Embryonic facial prominence (tissue), 1 donor: ENCODE data around the gene ABCC1.
"Not testable (repeated sequence)": the region's sequence is repeated elsewhere in the genome, so short reads cannot be mapped to it uniquely, and the experiment has no call there.

Source experiments
- DNase-seq: peaks from one replicate; pipeline ENCODE4 v3.0.0-alpha.2; 2016; ENCODE audit errors: extremely low spot score

ABCC1 gene

GRCh38 chr16:16139806-16140205 lies 190.4 kb downstream of the ABCC1 start:
- no peak for DNase-seq

DNA sequence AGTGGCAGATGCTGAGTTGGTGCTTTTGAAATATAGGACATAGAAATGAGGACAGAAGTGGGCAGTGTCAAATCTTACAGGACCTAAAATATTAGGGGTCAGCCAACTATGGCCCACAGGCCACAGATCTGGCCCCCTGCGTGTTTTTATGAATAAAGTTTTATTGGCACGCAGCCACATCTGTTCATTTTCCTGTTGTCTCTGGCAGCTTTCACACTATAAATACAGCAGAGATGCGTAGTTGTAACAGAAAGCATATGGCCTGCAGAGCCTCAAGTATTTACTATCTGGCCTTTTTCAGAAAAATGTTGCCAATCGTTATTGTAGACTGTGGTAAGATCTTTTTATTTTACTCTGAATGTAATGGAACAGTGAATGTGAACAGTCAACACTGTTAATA lies 191.1 kb downstream of the ABCC1 start:
- DNase-seq = no peak

- no peak for DNase-seq
Measured at GRCh38 chr16:16141141-16141540, 191.7 kb downstream of the ABCC1 start.

DNA sequence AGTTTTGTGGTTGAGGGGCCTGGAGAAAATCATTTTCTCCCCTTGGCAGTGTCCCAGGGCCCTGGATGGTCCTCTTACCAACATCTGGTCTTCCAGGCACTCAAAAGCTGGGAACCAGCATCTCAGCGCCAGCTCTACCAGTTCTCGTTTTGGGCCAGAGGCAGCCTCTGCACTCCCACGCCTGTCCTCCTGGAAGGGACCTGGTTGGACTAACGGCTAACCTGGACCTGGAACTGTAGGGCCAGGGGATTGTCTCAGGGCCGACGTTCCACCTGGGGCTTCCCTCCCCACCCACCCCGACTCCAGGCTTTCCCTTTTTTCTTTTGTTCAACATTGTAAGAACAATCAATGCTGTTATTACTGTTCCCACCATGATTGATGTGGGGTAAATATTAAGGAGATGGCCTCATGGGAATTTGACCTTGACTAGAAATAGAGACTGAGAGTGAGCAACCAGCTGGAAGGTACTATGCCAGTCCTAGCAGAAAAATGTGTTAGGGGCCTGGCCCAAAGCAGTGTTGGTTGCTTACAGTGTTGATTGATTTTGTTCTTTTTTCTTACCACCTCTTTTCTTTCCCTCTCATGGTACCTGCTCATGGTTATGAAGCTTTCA lies 192.5 kb downstream of the ABCC1 start:
- no peak for DNase-seq

DNA sequence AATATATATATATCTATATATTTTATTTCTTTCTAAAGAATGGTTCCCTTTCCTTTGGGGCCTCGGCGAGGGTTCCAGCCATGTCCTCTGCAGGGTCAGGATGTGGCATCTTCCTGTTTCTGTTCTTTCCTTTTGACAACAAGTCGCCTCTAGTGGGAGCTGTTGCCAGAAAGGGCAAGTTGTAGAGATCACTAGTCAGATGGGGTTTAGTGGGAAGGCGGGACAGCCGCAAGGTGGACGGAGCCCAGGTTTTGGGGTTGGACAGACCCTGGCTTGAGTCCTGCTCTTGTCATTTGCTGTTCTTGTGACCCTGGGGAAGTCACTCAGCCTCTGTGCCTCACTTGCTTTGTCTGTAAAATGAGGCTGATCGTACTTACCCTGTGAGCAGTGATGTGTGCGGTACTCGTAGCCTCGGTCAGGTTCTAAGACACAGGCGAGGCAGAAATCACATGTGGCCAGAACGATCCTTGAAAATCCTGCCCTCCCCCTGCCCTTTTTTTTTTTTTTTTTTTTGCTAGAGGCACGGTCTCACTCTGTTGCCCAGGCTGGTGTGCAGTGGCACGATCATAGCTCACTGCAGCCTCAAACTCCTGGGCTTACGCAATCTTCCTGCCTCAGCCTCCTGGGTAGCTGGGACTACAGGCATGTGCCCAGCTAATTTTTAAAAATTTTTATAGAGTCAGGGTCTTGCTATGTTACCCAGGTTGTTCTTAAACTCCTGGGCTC lies 193.8 kb downstream of the ABCC1 start:
- no peak for DNase-seq

- DNase-seq = no peak
Measured at GRCh38 chr16:16143931-16144330, 194.5 kb downstream of the ABCC1 start.

DNA sequence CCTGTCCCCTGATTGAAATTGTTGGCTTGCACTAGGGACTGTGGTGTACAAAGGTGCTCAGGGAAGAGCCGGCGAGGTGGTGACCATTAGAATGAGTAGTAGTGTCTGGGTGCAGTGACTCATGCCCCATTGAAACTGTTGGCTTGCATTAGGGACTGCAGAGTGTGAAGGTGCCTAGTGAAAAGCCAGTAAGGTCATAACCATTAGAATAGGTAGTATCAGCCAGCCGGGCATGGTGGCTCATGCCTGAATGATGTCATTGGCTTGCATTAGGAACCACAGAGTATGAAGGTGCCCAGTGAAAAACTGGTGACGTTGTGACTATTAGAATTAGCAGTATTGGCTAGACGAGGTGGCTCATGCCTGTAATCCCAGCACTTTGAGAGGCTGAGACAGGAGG lies 195.0 kb downstream of the ABCC1 start:
- DNase-seq = no peak

- DNase-seq = no peak
Measured at GRCh38 chr16:16145286-16145685, 195.9 kb downstream of the ABCC1 start.

DNA sequence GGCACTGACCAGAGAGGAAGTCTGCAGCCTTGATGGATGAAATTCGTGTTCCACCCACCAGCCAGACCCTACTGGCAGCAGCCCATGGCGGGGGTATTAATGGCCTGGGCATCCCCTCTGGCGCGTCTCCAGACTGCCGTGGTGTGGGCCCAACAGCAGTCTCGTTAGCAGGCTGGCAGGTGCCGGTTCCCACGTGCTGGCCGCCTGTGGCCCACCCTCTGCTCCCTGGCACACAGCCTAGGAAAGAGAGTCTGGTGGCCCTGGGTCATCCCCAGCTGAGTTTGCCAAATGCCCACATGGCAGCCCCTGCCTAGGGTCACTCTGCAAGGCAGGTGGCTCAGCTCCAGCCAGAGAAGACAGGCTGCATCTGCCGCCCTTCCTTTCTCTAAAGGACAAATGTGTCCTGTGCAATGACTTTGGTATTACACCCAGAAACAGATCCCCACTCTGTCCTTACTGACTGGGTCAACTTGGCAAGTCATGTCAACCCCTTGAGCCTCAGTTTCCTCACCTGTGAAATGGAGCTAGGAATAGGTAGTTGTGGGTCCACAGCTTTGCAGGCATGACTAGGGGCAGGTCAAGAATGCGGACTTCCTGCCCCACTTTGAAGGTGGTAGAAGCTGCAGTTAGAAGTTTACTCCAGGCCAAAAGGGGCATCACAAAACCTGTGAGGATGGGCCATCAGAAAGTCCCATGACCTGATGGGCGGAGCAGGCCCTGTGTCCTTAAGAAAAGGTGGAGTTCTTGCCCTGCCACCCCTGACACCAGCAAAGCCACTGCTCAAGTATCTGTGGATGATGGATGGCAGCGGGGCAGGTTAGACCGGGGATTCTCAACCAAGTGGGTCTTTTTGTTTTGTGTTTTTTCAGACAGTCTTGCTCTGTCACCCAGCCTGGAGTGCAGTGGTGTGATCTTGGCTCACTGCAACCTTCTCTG lies 197.2 kb downstream of the ABCC1 start:
- no peak for DNase-seq

- no peak for DNase-seq
Measured at GRCh38 chr16:16147316-16147999, 198.0 kb downstream of the ABCC1 start.

- not testable (repeated sequence) for DNase-seq
Measured at GRCh38 chr16:16148000-16148599, 198.7 kb downstream of the ABCC1 start.

DNA sequence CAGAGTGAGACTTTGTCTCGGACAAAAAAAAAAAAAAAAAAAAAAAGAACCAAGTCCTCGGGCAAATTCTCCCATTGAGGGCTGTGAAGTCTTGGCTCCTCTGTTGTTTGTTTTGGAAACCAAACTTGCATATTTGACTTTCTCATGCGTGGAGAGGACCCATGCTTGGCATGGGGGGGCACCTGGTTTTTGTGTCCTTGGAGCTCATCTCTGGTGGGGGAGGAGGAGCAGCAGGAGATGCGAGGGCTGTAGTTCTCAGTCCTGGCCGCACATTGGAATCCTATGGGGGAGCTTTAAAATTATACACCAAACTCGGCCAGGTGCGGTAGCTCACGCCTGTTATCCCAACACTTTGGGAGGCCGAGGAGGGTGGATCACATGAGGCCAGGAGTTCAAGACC lies 199.3 kb downstream of the ABCC1 start:
- DNase-seq = no peak

GRCh38 chr16:16149710-16150116 lies 200.3 kb downstream of the ABCC1 start:
- no peak for DNase-seq

DNA sequence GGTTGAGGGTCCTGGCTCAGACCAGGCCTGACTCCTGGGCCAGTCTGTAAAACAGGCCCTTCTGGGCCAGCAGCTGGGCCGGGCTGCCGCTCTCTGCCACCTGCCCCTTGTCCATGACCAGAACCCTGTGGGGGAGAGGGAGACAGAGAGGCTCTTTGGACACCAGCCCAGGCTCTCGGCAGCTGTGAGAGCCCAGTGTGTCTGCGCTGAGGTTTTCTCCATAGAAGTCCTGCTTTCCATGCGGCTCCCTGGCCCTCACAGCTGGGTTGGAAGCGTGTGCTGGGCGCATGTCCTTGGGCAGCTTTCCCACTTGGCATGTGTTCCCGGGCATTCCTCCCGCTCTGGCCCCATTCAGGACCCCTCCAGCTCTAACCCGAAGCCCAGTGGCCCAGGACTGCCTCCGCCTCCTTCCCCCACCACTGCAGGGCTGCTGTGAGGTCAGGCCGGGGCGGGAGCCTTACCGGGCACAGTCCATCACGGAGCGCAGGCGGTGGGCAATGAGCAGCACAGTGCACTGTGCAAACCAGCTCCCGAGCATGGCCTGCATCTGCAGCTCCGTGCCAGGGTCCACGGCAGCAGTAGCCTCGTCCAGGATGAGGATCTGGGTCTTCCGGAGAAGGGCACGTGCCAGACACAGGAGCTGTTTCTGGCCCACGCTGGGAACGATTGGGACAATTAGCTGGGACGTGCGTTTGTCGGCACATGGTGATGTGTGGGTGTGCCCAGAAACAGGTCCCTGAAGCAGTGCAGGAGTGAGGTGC lies 200.9 kb downstream of the ABCC1 start:
- DNase-seq = no peak

GRCh38 chr16:16150878-16151152 lies 201.4 kb downstream of the ABCC1 start:
- no peak for DNase-seq

GRCh38 chr16:16151315-16151714 lies 201.9 kb downstream of the ABCC1 start:
- DNase-seq = no peak

GRCh38 chr16:16153000-16153399 lies 203.6 kb downstream of the ABCC1 start:
- DNase-seq = not testable (repeated sequence)

GRCh38 chr16:16154281-16154951 lies 205.0 kb downstream of the ABCC1 start:
- DNase-seq = no peak

- no peak for DNase-seq
Measured at GRCh38 chr16:16155234-16155633, 205.8 kb downstream of the ABCC1 start.

DNA sequence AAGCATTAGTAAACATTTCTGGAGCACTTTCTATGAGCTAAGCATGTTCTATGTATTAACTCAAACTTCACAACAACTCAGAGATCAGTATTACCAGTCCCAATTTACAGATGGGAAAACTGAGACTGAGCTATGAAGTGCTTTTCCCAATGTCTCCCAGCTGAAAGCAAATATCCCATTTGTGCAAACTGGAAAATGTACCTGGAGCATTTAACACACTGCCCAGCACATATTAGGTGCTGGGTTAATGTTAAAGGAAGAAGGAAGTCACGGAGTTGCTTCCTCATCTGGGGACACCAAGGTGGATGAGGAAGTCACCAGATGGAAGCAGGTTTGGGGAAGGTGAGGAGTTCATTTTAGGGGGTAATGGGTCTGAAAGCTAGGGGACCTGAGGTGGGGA lies 207.8 kb downstream of the ABCC1 start:
- no peak for DNase-seq
